Measurements from ENCODE around the gene ZCCHC14.

- no peak for TF ChIP-seq CTCF (IDR thresholded peaks at IDR 0.05)
- TF ChIP-seq POLR2A (IDR thresholded peaks at IDR 0.05): no peak
- TF ChIP-seq POLR2AphosphoS5 (IDR thresholded peaks at IDR 0.05): no peak
- no peak for TF ChIP-seq EP300 (IDR thresholded peaks at IDR 0.05; ENCODE audit: low read depth)
Observed at GRCh38 chr16:87443964-87444363, 48.9 kb downstream of the ZCCHC14 start.

Measured in transverse colon (tissue), 4 donors.